OCI-LY7 (cell line): Measurements from ENCODE around the gene PPID. TPM values are rescaled to one million over a fixed set of nuclear protein-coding genes. Genes with fewer than 3 reads are reported as not detected.

Experiments used
- BruUV-seq: library from RNA; stranded (reverse); fragments of 400-500 nt; replicated peaks from 2 replicates; lab custom pipeline; 2021; lab: Mats Ljungman, UMichigan
- CTCF ChIA-PET: fragments of 300-600 bp; sonication (Branson Sonifier 250); formaldehyde crosslinking; loops from one replicate; lab custom pipeline; 2022; ENCODE audit warnings: antibody characterized with exemption; ENCODE audit not compliant: unreplicated experiment; lab: Charles Lee
- POLR2A ChIA-PET: fragments of 300-600 bp; sonication (Branson Sonifier 250); formaldehyde crosslinking; loops from one replicate; lab custom pipeline; 2022; ENCODE audit warnings: antibody characterized with exemption; lab: Charles Lee
- DNase-seq: peaks from one replicate; pipeline ENCODE4 v3.0.0-alpha.2; 2015; ENCODE audit warnings: low spot score
- H2AFZ ChIP-seq: fragments of 200-600 bp; sonication (generic), shearing (Covaris generic); 2 replicates; pipeline ENCODE4 v1.6.1; 2014; ENCODE audit warnings: mild to moderate bottlenecking, antibody characterized with exemption, low read length, moderate library complexity
- H3K27ac ChIP-seq: fragments of 200-600 bp; sonication (generic); 2 replicates; pipeline ENCODE4 v1.5.1; 2014; ENCODE audit warnings: mixed run types, low read depth, mild to moderate bottlenecking, moderate library complexity, low read length, inconsistent platforms; ENCODE audit not compliant: poor library complexity, severe bottlenecking
- H3K36me3 ChIP-seq: fragments of 200-600 bp; sonication (generic); 2 replicates; pipeline ENCODE4 v1.6.1; 2014; ENCODE audit warnings: mild to moderate bottlenecking, antibody characterized with exemption, low read length, moderate library complexity, mixed read lengths; ENCODE audit not compliant: insufficient read depth
- H3K4me1 ChIP-seq: fragments of 200-600 bp; sonication (generic); 2 replicates; pipeline ENCODE4 v1.5.1; 2014; ENCODE audit warnings: mild to moderate bottlenecking, low read length; ENCODE audit not compliant: insufficient read depth, poor library complexity, severe bottlenecking
- H3K4me2 ChIP-seq: fragments of 200-600 bp; sonication (generic); 2 replicates; pipeline ENCODE4 v1.6.1; 2014; ENCODE audit warnings: mild to moderate bottlenecking, low read length
- H3K4me3 ChIP-seq: fragments of 200-600 bp; sonication (generic); 2 replicates; pipeline ENCODE4 v1.5.1; 2014; ENCODE audit warnings: mild to moderate bottlenecking, low read depth, low read length; ENCODE audit not compliant: poor library complexity, severe bottlenecking
- H3K79me2 ChIP-seq: fragments of 200-600 bp; sonication (generic); 2 replicates; pipeline ENCODE4 v1.6.1; 2016; ENCODE audit warnings: low read depth, mild to moderate bottlenecking, low read length, moderate library complexity, mixed read lengths; ENCODE audit not compliant: insufficient read depth
- H3K9me2 ChIP-seq: fragments of 200-600 bp; sonication (generic); 2 replicates; pipeline ENCODE4 v1.6.1; 2016; ENCODE audit warnings: mild to moderate bottlenecking, low read length, mixed read lengths; ENCODE audit not compliant: insufficient read depth
- H3K9me3 ChIP-seq: fragments of 200-600 bp; sonication (generic); 2 replicates; pipeline ENCODE4 v1.6.1; 2014; ENCODE audit warnings: mild to moderate bottlenecking, mixed run types, low read length, mixed read lengths
- H4K20me1 ChIP-seq: fragments of 200-600 bp; sonication (generic); 2 replicates; pipeline ENCODE4 v1.6.1; 2014; ENCODE audit warnings: mild to moderate bottlenecking, antibody characterized with exemption, low read length, moderate library complexity, mixed read lengths; ENCODE audit not compliant: insufficient read depth
- EZH2phosphoT487 ChIP-seq: fragments of 200-600 bp; sonication (generic); IDR thresholded peaks from 2 replicates; pipeline ENCODE4 v1.6.1; 2018; ENCODE audit warnings: low read depth, borderline replicate concordance, mild to moderate bottlenecking, mixed run types, antibody characterized with exemption, low read length, moderate library complexity, mixed read lengths
- intact Hi-C: fragments of 100-400 bp; cut with micrococcal nuclease; formaldehyde crosslinking; loops from one replicate; pipeline ENCODE4 v1.10.0; 2022; ENCODE audit not compliant: unreplicated experiment
- total RNA-seq, 2 experiments: library from RNA; depleted of rRNA in 1 of 2; stranded (reverse); fragments of >200 nt in 1 of 2; shearing (Covaris generic) in 1 of 2; gene quantifications; 2 replicates each; pipeline ENCODE4 v1.2.3, GENCODE V29; 2014 to 2022
- TF ChIP-seq, protein P1 (sequence below): fragments of 200-600 bp; sonication (generic); conservative IDR thresholded peaks from 2 replicates; pipeline ENCODE4 v1.5.1; 2014; ENCODE audit warnings: mild to moderate bottlenecking, antibody characterized with exemption, low read length, moderate library complexity, mixed read lengths

PPID gene
- total RNA-seq, 2 experiments from 2014 or later, result 21.2 to 27.3 TPM

DNA sequence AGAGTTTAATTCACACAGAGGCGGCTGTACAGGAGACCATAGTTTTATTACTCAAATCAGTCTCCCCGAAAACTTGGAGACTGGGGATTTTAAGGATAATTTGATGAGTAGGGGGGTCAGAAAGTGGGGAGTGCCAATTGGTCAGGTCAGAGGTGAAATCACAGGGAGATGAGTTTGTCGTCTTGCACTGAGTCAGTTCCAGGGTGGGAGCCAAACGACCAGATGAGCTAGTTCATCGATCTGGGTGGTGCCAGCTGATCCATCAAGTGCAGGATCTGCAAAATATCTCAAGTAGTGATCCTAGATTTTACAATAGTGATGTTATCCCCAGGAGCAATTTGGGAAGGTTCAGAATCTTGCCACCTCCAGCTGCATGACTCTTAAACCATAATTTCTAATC, 47.1 kb downstream of the PPID start:
- Histone ChIP-seq H3K4me2 (no peak overlapping the region), H3K27ac (no peak overlapping the region), H3K79me2 (peaks cover 19% of the 10 kb centered on the region; the same call in 1 of the 2 replicates), H3K4me1 (no peaks in the 10 kb centered on the region), H4K20me1 (no peaks in the 10 kb centered on the region; the same call in 1 of the 2 replicates), H3K36me3 (no peaks in the 10 kb centered on the region), H3K9me2 (no peaks in the 10 kb centered on the region), H2AFZ (no peak overlapping the region), H3K9me3 (no peaks in the 10 kb centered on the region), H3K4me3 (no peak overlapping the region)
- intact Hi-C loops, result no loop called here
- POLR2A ChIA-PET, result no interaction called here
- CTCF ChIA-PET, result no interaction called here
- no peak for DNase-seq
- BruUV-seq, result no TSS peak
- TF ChIP-seq EZH2phosphoT487, result no peak
- TF ChIP-seq, protein P1, sequence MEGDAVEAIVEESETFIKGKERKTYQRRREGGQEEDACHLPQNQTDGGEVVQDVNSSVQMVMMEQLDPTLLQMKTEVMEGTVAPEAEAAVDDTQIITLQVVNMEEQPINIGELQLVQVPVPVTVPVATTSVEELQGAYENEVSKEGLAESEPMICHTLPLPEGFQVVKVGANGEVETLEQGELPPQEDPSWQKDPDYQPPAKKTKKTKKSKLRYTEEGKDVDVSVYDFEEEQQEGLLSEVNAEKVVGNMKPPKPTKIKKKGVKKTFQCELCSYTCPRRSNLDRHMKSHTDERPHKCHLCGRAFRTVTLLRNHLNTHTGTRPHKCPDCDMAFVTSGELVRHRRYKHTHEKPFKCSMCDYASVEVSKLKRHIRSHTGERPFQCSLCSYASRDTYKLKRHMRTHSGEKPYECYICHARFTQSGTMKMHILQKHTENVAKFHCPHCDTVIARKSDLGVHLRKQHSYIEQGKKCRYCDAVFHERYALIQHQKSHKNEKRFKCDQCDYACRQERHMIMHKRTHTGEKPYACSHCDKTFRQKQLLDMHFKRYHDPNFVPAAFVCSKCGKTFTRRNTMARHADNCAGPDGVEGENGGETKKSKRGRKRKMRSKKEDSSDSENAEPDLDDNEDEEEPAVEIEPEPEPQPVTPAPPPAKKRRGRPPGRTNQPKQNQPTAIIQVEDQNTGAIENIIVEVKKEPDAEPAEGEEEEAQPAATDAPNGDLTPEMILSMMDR, result no peak

DNA sequence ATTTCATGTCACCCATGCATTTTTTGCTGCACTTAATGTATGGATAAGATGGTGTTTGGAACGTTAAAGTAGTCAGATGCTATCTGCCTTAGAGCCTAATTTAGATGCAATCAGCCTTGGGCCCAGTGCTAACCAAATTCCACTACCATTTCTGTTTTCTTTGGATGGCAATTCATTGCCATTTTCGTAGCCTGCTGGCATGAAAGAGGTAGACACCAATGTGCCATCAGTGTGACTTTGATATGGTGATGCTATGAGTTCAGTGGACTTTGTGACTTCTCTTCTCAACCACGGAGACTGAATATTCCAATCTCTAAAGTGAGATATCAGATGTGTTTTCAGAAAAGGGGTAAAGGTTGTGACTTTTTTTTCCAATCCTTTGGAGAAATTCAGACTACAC, 49.6 kb downstream of the PPID start:
- ChIA-PET POLR2A (no interaction called here), CTCF (no interaction called here)
- TF ChIP-seq, protein P1, result no peak
- TF ChIP-seq EZH2phosphoT487, result no peak
- Histone ChIP-seq H3K27ac (no peak overlapping the region), H3K9me3 (no peaks in the 10 kb centered on the region), H3K4me1 (peaks cover 7% of the 10 kb centered on the region), H3K36me3 (peaks cover 9% of the 10 kb centered on the region; the same call in 1 of the 2 replicates), H3K4me2 (peak overlapping the region; percentile 96; the same call in 1 of the 2 replicates), H3K79me2 (peaks cover 44% of the 10 kb centered on the region), H4K20me1 (peaks cover 15% of the 10 kb centered on the region), H2AFZ (no peak overlapping the region), H3K9me2 (no peaks in the 10 kb centered on the region), H3K4me3 (no peak overlapping the region)
- intact Hi-C loops, result loop anchor here (2.0 to 5.0 kb wide), 3 partner anchors 49 to 504 kb away; partner anchors contain the start of genes PPID and RAPGEF2
- BruUV-seq, result no TSS peak
- no peak for DNase-seq
